SK-N-SH (cell line): Measurements from ENCODE around the gene CHMP1A. TPM values are rescaled to one million over a fixed set of nuclear protein-coding genes. Genes with fewer than 3 reads are reported as not detected.
"Not testable (repeated sequence)": the region's sequence is repeated elsewhere in the genome, so short reads cannot be mapped to it uniquely, and the experiment has no call there.

Experiments used
- CTCF ChIA-PET: fragments of 300-600, 350-600 bp; formaldehyde crosslinking; extraction: SDS; loops from one replicate; lab custom pipeline; 2021; lab: Yijun Ruan, JAX
- POLR2A ChIA-PET: fragments of 350-600 bp; sonication (Branson Sonifier 250); formaldehyde crosslinking; extraction: SDS; loops from one replicate; lab custom pipeline; 2020; ENCODE audit warnings: antibody characterized with exemption, inconsistent platforms; lab: Yijun Ruan, JAX
- DNase-seq: peaks from one replicate; pipeline ENCODE4 v3.0.0; 2012
- H2AFZ ChIP-seq: fragments of 200-600 bp; sonication (generic); 2 replicates; pipeline ENCODE4 v1.8.1; 2016; ENCODE audit warnings: antibody characterized with exemption, mild to moderate bottlenecking, low read depth
- H3F3A ChIP-seq: fragments of 200-600 bp; sonication (generic); replicated peaks from 2 replicates; pipeline ENCODE3; 2016; ENCODE audit warnings: antibody characterized with exemption, mild to moderate bottlenecking; ENCODE audit not compliant: insufficient read depth
- H3K27ac ChIP-seq, 2 experiments: fragments of 200-500 bp in 1 of 2; fragments of 200-600 bp in 1 of 2; sonication (Bioruptor generic) in 1 of 2; sonication (generic), shearing (Covaris generic) in 1 of 2; 2 replicates each; pipeline versions ENCODE4 v1.5.1 to v1.6.1; 2014 to 2016; ENCODE audit warnings: low read depth in 2 of 2, inconsistent platforms in 1 of 2, low read length in 1 of 2, mild to moderate bottlenecking in 1 of 2, mixed read lengths in 1 of 2
- H3K27me3 ChIP-seq: fragments of 200-600 bp; sonication (generic), shearing (Covaris generic); 2 replicates; pipeline ENCODE4 v1.6.1; 2016; ENCODE audit warnings: mixed run types; ENCODE audit not compliant: insufficient read depth
- H3K36me3 ChIP-seq, 2 experiments: fragments of 200-500 bp in 1 of 2; fragments of 200-600 bp in 1 of 2; sonication (Bioruptor generic) in 1 of 2; sonication (generic) in 1 of 2; replicated peaks in 1 of 2; 2 replicates each; pipeline versions ENCODE3 to v1.5.1; 2014 to 2016; ENCODE audit warnings: low read length in 1 of 2, mild to moderate bottlenecking in 1 of 2; ENCODE audit not compliant: insufficient read depth in 2 of 2, control insufficient read depth in 1 of 2
- H3K4me1 ChIP-seq, 2 experiments: fragments of 200-500 bp in 1 of 2; fragments of 200-600 bp in 1 of 2; sonication (Bioruptor generic) in 1 of 2; sonication (generic), shearing (Covaris generic) in 1 of 2; 2 replicates each; pipeline versions ENCODE4 v1.5.1 to v1.6.1; 2014 to 2016; ENCODE audit warnings: low read depth in 1 of 2, low read length in 1 of 2, mixed run types in 1 of 2; ENCODE audit not compliant: insufficient read depth in 2 of 2, control insufficient read depth in 1 of 2
- H3K4me2 ChIP-seq: fragments of 200-600 bp; sonication (generic), shearing (Covaris generic); 2 replicates; pipeline ENCODE4 v1.6.1; 2017; ENCODE audit warnings: mixed run types
- H3K4me3 ChIP-seq, 2 experiments: fragments of 200-500 bp in 1 of 2; fragments of 200-600 bp in 1 of 2; sonication (Bioruptor generic) in 1 of 2; sonication (generic), shearing (Covaris generic) in 1 of 2; 2 replicates each; pipeline versions ENCODE4 v1.5.1 to v1.8.1; 2014 to 2016; ENCODE audit warnings: low read depth in 2 of 2, inconsistent platforms in 1 of 2, low read length in 1 of 2, mild to moderate bottlenecking in 1 of 2, mixed read lengths in 1 of 2, moderate library complexity in 1 of 2
- H3K79me2 ChIP-seq: fragments of 200-600 bp; sonication (generic); 2 replicates; pipeline ENCODE4 v1.8.1; 2017; ENCODE audit warnings: mild to moderate bottlenecking; ENCODE audit not compliant: insufficient read depth
- H3K9ac ChIP-seq: fragments of 200-600 bp; sonication (generic); 2 replicates; pipeline ENCODE4 v1.6.1; 2017; ENCODE audit warnings: mixed run types
- H3K9me2 ChIP-seq: fragments of 200-600 bp; sonication (generic); 2 replicates; pipeline ENCODE4 v1.6.1; 2017; ENCODE audit warnings: mixed run types
- H3K9me3 ChIP-seq: fragments of 200-600 bp; sonication (generic); 2 replicates; pipeline ENCODE4 v1.6.1; 2017; ENCODE audit warnings: mixed run types, mild to moderate bottlenecking, moderate library complexity
- H4K20me1 ChIP-seq: fragments of 200-600 bp; sonication (generic); 2 replicates; pipeline ENCODE4 v1.6.1; 2017; ENCODE audit warnings: mild to moderate bottlenecking, mixed run types; ENCODE audit not compliant: insufficient read depth
- CHD2 ChIP-seq: fragments of 150-350 bp; IDR thresholded peaks from 2 replicates; pipeline ENCODE4 v1.6.1; 2018; ENCODE audit warnings: low read length; ENCODE audit not compliant: partially characterized antibody
- CTCF ChIP-seq: fragments of 200-600 bp; sonication (generic); IDR thresholded peaks from 2 replicates; pipeline ENCODE4 v1.6.1; 2017; ENCODE audit warnings: antibody characterized with exemption, mild to moderate bottlenecking, moderate library complexity
- EP300 ChIP-seq, 2 experiments: IDR thresholded peaks; 2 replicates each; pipeline versions ENCODE4 v1.4.0 to v1.6.1; 2012; ENCODE audit warnings: borderline replicate concordance in 1 of 2, low read depth in 1 of 2, low read length in 1 of 2
- FOXJ3 ChIP-seq: sonication (generic); formaldehyde crosslinking; IDR thresholded peaks from 2 replicates; pipeline ENCODE4 v1.5.1; 2020; ENCODE audit warnings: mild to moderate bottlenecking, missing genetic modification reagents
- JUND ChIP-seq: IDR thresholded peaks from 2 replicates; pipeline ENCODE4 v1.4.0; 2012
- MEF2A ChIP-seq: IDR thresholded peaks from 2 replicates; pipeline ENCODE4 v1.4.0; 2012; ENCODE audit warnings: low read depth, borderline replicate concordance
- NRF1 ChIP-seq: IDR thresholded peaks from 2 replicates; pipeline ENCODE4 v1.6.1; 2012; ENCODE audit warnings: low read depth, mild to moderate bottlenecking, low read length
- RAD21 ChIP-seq: IDR thresholded peaks from 2 replicates; pipeline ENCODE4 v1.6.1; 2012; ENCODE audit warnings: mild to moderate bottlenecking, low read length
- RCOR1 ChIP-seq: fragments of 150-350 bp; IDR thresholded peaks from 2 replicates; pipeline ENCODE4 v1.6.1; 2017; ENCODE audit warnings: antibody characterized with exemption, low read length
- RXRA ChIP-seq: IDR thresholded peaks from 2 replicates; pipeline ENCODE4 v1.4.0; 2012; ENCODE audit warnings: low read depth, mild to moderate bottlenecking, borderline replicate concordance
- SMC3 ChIP-seq: IDR thresholded peaks from 2 replicates; pipeline ENCODE4 v1.6.1; 2012; ENCODE audit warnings: low read depth, low read length, improper control_type of control experiment
- TAF1 ChIP-seq: IDR thresholded peaks from 2 replicates; pipeline ENCODE4 v1.6.1; 2012; ENCODE audit warnings: low read depth, mild to moderate bottlenecking, low read length, moderate library complexity, borderline replicate concordance
- TEAD4 ChIP-seq: IDR thresholded peaks from 2 replicates; pipeline ENCODE4 v1.4.0; 2012; ENCODE audit warnings: mild to moderate bottlenecking, borderline replicate concordance; ENCODE audit not compliant: insufficient read depth
- ZBTB33 ChIP-seq: IDR thresholded peaks from 2 replicates; pipeline ENCODE4 v1.4.0; 2012; ENCODE audit warnings: low read depth, borderline replicate concordance
- WGBS: methylation state at CpG from one replicate; pipeline ENCODE4 v1.1.6; 2017; ENCODE audit warnings: low lambda C conversion rate; 5-methylcytosine and 5-hydroxymethylcytosine counted together
- polyA plus RNA-seq, 3 experiments: library from polyadenylated mRNA; depleted of rRNA; stranded (reverse); fragments of >200 nt; gene quantifications; 2 replicates each; pipeline ENCODE4 v1.2.3, GENCODE V29; 2012
- TF ChIP-seq, protein P1 (sequence below): fragments of 150-350 bp; IDR thresholded peaks from 2 replicates; pipeline ENCODE4 v1.6.1; 2017; ENCODE audit warnings: antibody characterized with exemption, low read length, low read depth, borderline replicate concordance
- TF ChIP-seq, protein P2 (sequence below): IDR thresholded peaks from 2 replicates; pipeline ENCODE4; 2012

Gene CHMP1A
- polyA plus RNA-seq, 1 of the 3 experiments (the other 2 are of a cell fraction): 138 TPM

GRCh38 chr16:89667000-89667399, 9.5 kb upstream of the CHMP1A start:
- H3K36me3 ChIP-seq: peaks cover 0 to 10% of the 10 kb centered on the region in 2 experiments
- H3K9ac ChIP-seq, H3K79me2 ChIP-seq, H3K4me1 ChIP-seq, DNase-seq, H3K27me3 ChIP-seq, H4K20me1 ChIP-seq, POLR2A ChIA-PET, H3F3A ChIP-seq, H2AFZ ChIP-seq, H3K9me3 ChIP-seq, H3K4me3 ChIP-seq, H3K27ac ChIP-seq, H3K4me2 ChIP-seq, H3K9me2 ChIP-seq: not testable (repeated sequence)
- WGBS: 42% methylated on average over 1 of the region's 7 CpGs
- CTCF ChIA-PET: interaction anchor here (0.8 to 2.5 kb wide), 4 partner anchors 8 to 103 kb away, joined by 3 to 8 read pairs (median 5); partner anchors contain the start of genes CHMP1A and SPATA33
- TF ChIP-seq SMC3 (peak; percentile 37; the same call in 1 of the 2 replicates), CTCF (peak; percentile 42), RAD21 (peak; percentile 60)

GRCh38 chr16:89664238-89664637, 6.7 kb upstream of the CHMP1A start:
- H3K4me3 ChIP-seq, H3K9ac ChIP-seq, H3F3A ChIP-seq, H4K20me1 ChIP-seq, H3K4me2 ChIP-seq, H3K9me3 ChIP-seq, CTCF ChIA-PET, H3K9me2 ChIP-seq, POLR2A ChIA-PET, H3K4me1 ChIP-seq, H2AFZ ChIP-seq, DNase-seq, H3K27me3 ChIP-seq, H3K27ac ChIP-seq: not testable (repeated sequence)
- Histone ChIP-seq H3K79me2 (peaks cover 18% of the 10 kb centered on the region; the same call in 1 of the 2 replicates), H3K36me3 (peaks cover 11 to 28% of the 10 kb centered on the region in 2 experiments)
- WGBS: 84% methylated on average over 11 of the region's 11 CpGs

DNA sequence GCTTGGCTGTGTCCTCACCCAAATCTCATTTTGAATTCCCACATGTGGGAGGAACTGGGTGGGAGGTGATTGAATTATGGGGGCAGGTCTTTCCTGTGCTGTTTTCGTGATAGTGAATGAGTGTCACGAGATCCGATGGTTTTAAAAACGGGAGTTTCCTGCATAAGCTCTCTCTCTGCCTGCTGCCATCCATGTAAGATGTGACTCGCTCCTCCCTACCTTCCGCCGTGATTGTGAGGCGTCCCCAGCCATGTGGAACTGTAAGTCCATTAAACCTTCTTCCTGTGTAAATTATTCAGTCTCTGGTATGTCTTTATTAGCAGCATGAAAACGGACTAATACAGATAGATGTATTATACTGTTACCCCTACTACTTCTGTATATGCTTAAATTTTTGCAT, 3.7 kb upstream of the CHMP1A start:
- no peak overlapping the region for H3K4me3 ChIP-seq
- H3F3A ChIP-seq: no peaks in the 10 kb centered on the region
- peaks cover 45% of the 10 kb centered on the region for H3K79me2 ChIP-seq
- no peak overlapping the region for H3K9ac ChIP-seq
- no peak overlapping the region for H2AFZ ChIP-seq
- H3K27ac ChIP-seq: no peak overlapping the region
- no peaks in the 10 kb centered on the region for H4K20me1 ChIP-seq
- peaks cover 11 to 28% of the 10 kb centered on the region in 2 experiments for H3K36me3 ChIP-seq
- POLR2A ChIA-PET: no interaction called here
- no peak overlapping the region for H3K4me2 ChIP-seq
- H3K9me2 ChIP-seq: no peaks in the 10 kb centered on the region
- no peaks in the 10 kb centered on the region for H3K27me3 ChIP-seq
- 97% methylated on average over 9 of the region's 9 CpGs for WGBS
- no peak for DNase-seq
- CTCF ChIA-PET: interaction anchor here (1.6 kb wide), 1 partner anchor 20 kb away, joined by 4 read pairs; no protein-coding TSS in a partner anchor
- peaks cover 0 to 13% of the 10 kb centered on the region in 2 experiments; a peak in 1 of 4 replicates for H3K4me1 ChIP-seq
- H3K9me3 ChIP-seq: no peaks in the 10 kb centered on the region
- TF ChIP-seq JUND (no peak), NRF1 (no peak), RCOR1 (no peak), ZBTB33 (no peak), EP300 (IDR thresholded peaks at IDR 0.05; ENCODE audit: borderline replicate concordance in 1 of 2, low read depth in 1 of 2, low read length in 1 of 2) (no peak), CHD2 (no peak), TEAD4 (no peak), MEF2A (no peak), FOXJ3 (no peak), TAF1 (no peak), RXRA (no peak)
- TF ChIP-seq, protein P1, sequence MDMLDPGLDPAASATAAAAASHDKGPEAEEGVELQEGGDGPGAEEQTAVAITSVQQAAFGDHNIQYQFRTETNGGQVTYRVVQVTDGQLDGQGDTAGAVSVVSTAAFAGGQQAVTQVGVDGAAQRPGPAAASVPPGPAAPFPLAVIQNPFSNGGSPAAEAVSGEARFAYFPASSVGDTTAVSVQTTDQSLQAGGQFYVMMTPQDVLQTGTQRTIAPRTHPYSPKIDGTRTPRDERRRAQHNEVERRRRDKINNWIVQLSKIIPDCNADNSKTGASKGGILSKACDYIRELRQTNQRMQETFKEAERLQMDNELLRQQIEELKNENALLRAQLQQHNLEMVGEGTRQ: no peak
- TF ChIP-seq, protein P2, sequence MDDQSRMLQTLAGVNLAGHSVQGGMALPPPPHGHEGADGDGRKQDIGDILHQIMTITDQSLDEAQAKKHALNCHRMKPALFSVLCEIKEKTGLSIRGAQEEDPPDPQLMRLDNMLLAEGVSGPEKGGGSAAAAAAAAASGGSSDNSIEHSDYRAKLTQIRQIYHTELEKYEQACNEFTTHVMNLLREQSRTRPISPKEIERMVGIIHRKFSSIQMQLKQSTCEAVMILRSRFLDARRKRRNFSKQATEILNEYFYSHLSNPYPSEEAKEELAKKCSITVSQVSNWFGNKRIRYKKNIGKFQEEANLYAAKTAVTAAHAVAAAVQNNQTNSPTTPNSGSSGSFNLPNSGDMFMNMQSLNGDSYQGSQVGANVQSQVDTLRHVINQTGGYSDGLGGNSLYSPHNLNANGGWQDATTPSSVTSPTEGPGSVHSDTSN: no peak
